SU-DHL-6 (cell line): ENCODE data around the gene ZNF354B.
"Not testable (repeated sequence)": the region's sequence is repeated elsewhere in the genome, so short reads cannot be mapped to it uniquely, and the experiment has no call there.

Experiments
- H2AFZ ChIP-seq: fragments of 200-600 bp; sonication (generic); 2 replicates; pipeline ENCODE4 v1.6.1; 2014; ENCODE audit warnings: low read depth, mild to moderate bottlenecking, moderate library complexity, mixed read lengths, antibody characterized with exemption, low read length; ENCODE audit not compliant: severe bottlenecking
- H3F3A ChIP-seq: fragments of 200-600 bp; shearing (Covaris generic); 2 replicates; pipeline ENCODE4 v1.6.0; 2016; ENCODE audit warnings: antibody characterized with exemption, mild to moderate bottlenecking; ENCODE audit not compliant: insufficient read depth
- H3K27ac ChIP-seq: fragments of 200-600 bp; sonication (generic); 2 replicates; pipeline ENCODE4 v1.5.1; 2016; ENCODE audit warnings: low read depth, mild to moderate bottlenecking, low read length, moderate library complexity, mixed read lengths
- H3K27me3 ChIP-seq: fragments of 200-600 bp; sonication (generic), shearing (Covaris generic); 2 replicates; pipeline ENCODE4 v1.6.0; 2014; ENCODE audit warnings: mild to moderate bottlenecking, low read length
- H3K36me3 ChIP-seq: fragments of 200-600 bp; sonication (generic); 2 replicates; pipeline ENCODE4 v1.6.1; 2014; ENCODE audit warnings: mild to moderate bottlenecking, low read length, mixed read lengths
- H3K4me2 ChIP-seq: fragments of 300-600, 200-600 bp; shearing (Covaris generic), sonication (generic); 2 replicates; pipeline ENCODE4 v1.6.0; 2014; ENCODE audit warnings: low read length, low read depth, mild to moderate bottlenecking; ENCODE audit not compliant: poor library complexity, severe bottlenecking
- H3K4me3 ChIP-seq: fragments of 200-600 bp; sonication (generic); 2 replicates; pipeline ENCODE4 v1.5.1; 2014; ENCODE audit warnings: antibody characterized with exemption, low read length, mild to moderate bottlenecking, mixed read lengths; ENCODE audit not compliant: insufficient read depth, poor library complexity, severe bottlenecking
- H3K79me2 ChIP-seq: fragments of 200-600 bp; sonication (generic); 2 replicates; pipeline ENCODE4 v1.6.1; 2014; ENCODE audit warnings: mild to moderate bottlenecking, low read length, moderate library complexity; ENCODE audit not compliant: insufficient read depth
- H3K9ac ChIP-seq: fragments of 200-600 bp; sonication (generic); 2 replicates; pipeline ENCODE4 v1.7.0; 2014; ENCODE audit warnings: mild to moderate bottlenecking, low read length
- H3K9me2 ChIP-seq: fragments of 200-600 bp; sonication (generic); replicated peaks from 2 replicates; pipeline ENCODE4 v1.6.1; 2014; ENCODE audit warnings: low read length; ENCODE audit not compliant: insufficient read depth
- H3K9me3 ChIP-seq: fragments of 200-600 bp; sonication (generic); 2 replicates; pipeline ENCODE4 v1.6.1; 2014; ENCODE audit warnings: low read length, mixed read lengths; ENCODE audit not compliant: insufficient read depth
- H4K20me1 ChIP-seq: fragments of 200-600 bp; sonication (generic); 2 replicates; pipeline ENCODE4 v1.6.1; 2014; ENCODE audit warnings: low read depth, mild to moderate bottlenecking, antibody characterized with exemption, low read length, moderate library complexity, mixed read lengths
- EZH2phosphoT487 ChIP-seq: fragments of 200-600 bp; sonication (generic), shearing (Covaris generic); conservative IDR thresholded peaks from 2 replicates; pipeline ENCODE4 v1.6.1; 2018; ENCODE audit warnings: mild to moderate bottlenecking, antibody characterized with exemption, low read length, moderate library complexity, mixed read lengths
- TF ChIP-seq, protein P1 (sequence below): fragments of 200-600 bp; sonication (generic); IDR thresholded peaks from one replicate; pipeline ENCODE4 v1.5.1; 2017; ENCODE audit warnings: antibody characterized with exemption, mild to moderate bottlenecking, low read length, moderate library complexity; ENCODE audit not compliant: insufficient read depth, poor library complexity, severe bottlenecking

ZNF354B gene

DNA sequence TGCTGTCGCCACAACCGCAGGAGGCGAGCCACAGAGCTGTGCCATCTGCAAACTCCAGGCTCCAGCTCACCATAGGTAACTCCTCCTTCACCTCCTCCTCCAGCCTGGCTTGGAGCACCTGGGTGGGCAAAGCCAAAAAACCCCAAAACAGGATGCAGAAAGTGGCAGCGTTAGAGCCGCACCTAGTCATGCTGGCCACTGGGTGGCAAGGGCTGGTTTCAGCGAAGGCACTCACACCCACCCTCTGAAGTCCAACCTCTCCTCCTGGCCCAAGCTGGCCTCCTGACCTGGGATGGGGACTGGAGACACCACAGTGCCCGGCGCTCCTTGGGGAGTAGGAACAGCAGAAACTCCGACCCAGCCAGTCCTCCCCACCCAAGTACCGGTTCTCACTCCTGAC, 28.7 kb upstream of the ZNF354B start:
- H3K79me2 ChIP-seq = no peaks in the 10 kb centered on the region
- no peaks in the 10 kb centered on the region for H3K36me3 ChIP-seq
- no peaks in the 10 kb centered on the region for H3K9me3 ChIP-seq
- H3K9ac ChIP-seq = no peak overlapping the region
- H3K27me3 ChIP-seq = no peaks in the 10 kb centered on the region
- H3K9me2 ChIP-seq = no peaks in the 10 kb centered on the region
- no peak overlapping the region for H3K4me3 ChIP-seq
- no peak overlapping the region for H2AFZ ChIP-seq
- H3K4me2 ChIP-seq = no peak overlapping the region
- no peak overlapping the region for H3K27ac ChIP-seq
- no peaks in the 10 kb centered on the region for H4K20me1 ChIP-seq
- TF ChIP-seq, protein P1, sequence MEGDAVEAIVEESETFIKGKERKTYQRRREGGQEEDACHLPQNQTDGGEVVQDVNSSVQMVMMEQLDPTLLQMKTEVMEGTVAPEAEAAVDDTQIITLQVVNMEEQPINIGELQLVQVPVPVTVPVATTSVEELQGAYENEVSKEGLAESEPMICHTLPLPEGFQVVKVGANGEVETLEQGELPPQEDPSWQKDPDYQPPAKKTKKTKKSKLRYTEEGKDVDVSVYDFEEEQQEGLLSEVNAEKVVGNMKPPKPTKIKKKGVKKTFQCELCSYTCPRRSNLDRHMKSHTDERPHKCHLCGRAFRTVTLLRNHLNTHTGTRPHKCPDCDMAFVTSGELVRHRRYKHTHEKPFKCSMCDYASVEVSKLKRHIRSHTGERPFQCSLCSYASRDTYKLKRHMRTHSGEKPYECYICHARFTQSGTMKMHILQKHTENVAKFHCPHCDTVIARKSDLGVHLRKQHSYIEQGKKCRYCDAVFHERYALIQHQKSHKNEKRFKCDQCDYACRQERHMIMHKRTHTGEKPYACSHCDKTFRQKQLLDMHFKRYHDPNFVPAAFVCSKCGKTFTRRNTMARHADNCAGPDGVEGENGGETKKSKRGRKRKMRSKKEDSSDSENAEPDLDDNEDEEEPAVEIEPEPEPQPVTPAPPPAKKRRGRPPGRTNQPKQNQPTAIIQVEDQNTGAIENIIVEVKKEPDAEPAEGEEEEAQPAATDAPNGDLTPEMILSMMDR = no peak
- TF ChIP-seq EZH2phosphoT487 = no peak
- no peaks in the 10 kb centered on the region for H3F3A ChIP-seq

DNA sequence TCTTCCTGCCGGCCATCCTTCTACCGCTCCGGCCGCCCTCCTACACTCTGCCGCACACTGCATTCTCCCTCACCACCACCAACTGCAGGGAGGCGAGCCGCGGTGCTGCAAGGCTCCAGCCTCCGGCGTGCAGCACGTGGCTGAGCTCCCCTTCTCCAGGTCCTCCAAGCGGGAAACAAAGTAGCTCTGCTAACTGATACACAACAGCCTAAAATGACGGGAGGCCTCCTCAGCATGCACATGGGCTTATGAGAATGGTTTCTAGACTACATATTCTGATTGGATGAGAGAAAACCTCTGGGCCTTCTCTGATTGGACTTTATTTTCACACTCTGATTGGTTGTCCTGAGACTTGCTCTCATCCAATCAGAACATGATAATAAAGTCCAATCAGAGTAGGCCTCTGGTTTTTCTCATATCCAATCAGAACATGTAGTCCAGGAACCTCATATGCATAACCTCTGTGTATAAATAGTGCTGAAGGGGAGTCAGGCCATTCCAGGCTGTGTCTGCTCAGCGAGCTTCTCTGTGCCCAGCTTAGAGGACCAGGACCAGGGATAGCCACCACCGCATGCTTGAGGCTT, 27.0 kb upstream of the ZNF354B start:
- Histone ChIP-seq H3K36me3 (no peaks in the 10 kb centered on the region), H3K27ac (no peak overlapping the region), H4K20me1 (no peaks in the 10 kb centered on the region), H3F3A (no peaks in the 10 kb centered on the region), H3K9ac (no peak overlapping the region), H3K27me3 (no peaks in the 10 kb centered on the region), H3K4me2 (no peak overlapping the region), H3K4me3 (no peak overlapping the region), H3K9me2 (no peaks in the 10 kb centered on the region), H2AFZ (no peak overlapping the region), H3K9me3 (no peaks in the 10 kb centered on the region), H3K79me2 (no peaks in the 10 kb centered on the region)
- TF ChIP-seq, protein P1 = no peak
- TF ChIP-seq EZH2phosphoT487 = no peak

DNA sequence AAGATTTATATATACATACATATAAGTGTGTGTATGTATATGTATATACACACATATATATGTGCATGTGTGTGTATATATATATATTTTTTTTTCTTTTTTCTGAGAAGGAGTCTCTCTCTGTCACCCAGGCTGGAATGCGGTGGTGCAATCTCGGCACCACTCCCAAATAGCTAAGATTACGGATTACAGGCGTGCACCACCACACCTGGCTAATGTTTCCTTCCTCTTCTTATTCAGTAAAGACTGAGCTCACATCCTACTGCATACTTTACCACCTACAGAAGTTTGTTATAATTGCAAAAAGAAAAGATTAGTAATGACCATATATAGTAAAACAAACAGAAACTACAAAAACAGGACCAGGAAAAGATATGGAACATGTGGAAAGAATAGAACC, 23.1 kb upstream of the ZNF354B start:
- Histone ChIP-seq H3K79me2 (no peaks in the 10 kb centered on the region), H3K27ac (no peak overlapping the region), H3F3A (no peaks in the 10 kb centered on the region), H3K9me2 (no peaks in the 10 kb centered on the region), H3K4me2 (no peak overlapping the region), H3K27me3 (no peaks in the 10 kb centered on the region), H3K4me3 (no peak overlapping the region), H2AFZ (no peak overlapping the region), H4K20me1 (no peaks in the 10 kb centered on the region), H3K36me3 (no peaks in the 10 kb centered on the region), H3K9ac (no peak overlapping the region), H3K9me3 (no peaks in the 10 kb centered on the region)
- TF ChIP-seq, protein P1 = no peak
- TF ChIP-seq EZH2phosphoT487 = no peak

DNA sequence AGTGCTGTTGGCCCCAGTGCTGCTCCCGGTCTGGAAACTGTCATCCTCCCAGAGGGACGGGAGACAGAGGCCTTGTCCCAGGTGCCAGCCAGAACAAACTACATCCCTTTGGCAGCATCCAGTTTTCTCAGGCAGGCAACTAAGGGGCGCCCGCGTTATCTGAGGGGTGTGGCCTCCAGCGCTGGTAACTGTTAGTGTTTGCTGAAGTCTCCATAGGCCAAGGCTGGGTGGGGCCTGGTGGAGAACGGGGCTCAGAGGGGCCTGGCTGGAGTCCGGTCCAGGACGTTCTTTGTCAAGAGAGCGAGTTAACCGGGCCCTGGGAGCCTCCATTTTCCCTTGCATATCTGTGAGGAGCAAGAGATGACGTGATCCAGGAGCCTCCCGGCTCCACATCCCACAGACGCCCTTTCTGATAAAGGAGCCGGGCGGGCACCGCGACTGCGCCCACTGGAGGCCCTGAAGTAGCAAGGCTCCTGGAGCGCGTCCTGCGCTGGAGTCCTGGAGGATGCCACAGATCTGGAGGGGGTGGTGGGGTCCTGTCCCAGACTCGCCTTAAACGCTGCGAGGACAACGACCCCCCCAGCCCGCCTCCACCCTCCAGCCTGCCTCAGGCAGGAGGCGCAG, 20.9 kb upstream of the ZNF354B start:
- not testable (repeated sequence) for H3K36me3 ChIP-seq, H3K27ac ChIP-seq, H2AFZ ChIP-seq, H3K9ac ChIP-seq, H3F3A ChIP-seq, H4K20me1 ChIP-seq, H3K27me3 ChIP-seq, H3K79me2 ChIP-seq, H3K9me2 ChIP-seq, H3K4me2 ChIP-seq, H3K4me3 ChIP-seq, H3K9me3 ChIP-seq
